ENCODE data around the gene COA7.

DNA sequence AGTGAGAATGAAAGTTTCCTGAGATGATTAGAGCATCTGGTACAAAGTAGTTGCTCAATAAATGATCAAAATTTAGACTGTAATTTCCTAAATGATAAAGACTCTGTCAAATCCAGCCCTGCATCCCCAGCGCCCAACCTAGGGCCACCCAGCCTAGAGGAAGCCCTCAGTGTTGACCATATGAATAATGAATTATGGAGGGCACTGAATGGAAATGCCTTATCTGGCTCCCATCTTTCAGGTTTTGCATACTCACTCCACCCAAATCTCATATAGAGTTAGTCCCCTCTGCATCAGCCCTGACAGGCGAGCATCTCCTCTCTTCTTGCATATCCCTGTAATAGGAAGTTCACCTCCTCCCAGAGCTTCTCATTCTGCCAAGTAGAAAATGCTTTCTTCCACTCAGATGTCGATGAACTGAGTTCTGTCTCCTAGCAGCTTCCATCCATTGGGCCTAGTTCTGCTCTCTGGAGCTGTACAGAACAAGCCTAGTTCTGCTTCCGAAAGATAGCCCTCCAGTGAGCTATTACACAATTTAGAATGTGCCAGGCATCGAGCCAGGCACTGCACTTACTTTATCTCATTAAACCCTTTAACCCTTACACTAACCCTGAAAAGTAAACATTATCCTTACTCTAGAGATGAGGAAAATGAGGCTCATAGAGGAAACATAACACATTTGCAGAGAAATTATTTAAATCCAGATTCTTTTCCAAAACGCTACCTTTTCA, 20.9 kb downstream of the COA7 start:
- no peak for TF ChIP-seq CTCF (IDR thresholded peaks at IDR 0.05; ENCODE audit: low read length)
- TF ChIP-seq EZH2 (optimal IDR thresholded peaks at IDR 0.05; ENCODE audit: low read depth, low read length), result no peak

Data from MM.1S (cell line).